ENCODE measurements around the gene CHRD. TPM values are rescaled to one million over a fixed set of nuclear protein-coding genes. Genes with fewer than 3 reads are reported as not detected.

The CHRD gene
- total and polyA plus RNA-seq, 10 of the 15 experiments (the other 5 are each of a cell fraction or from before 2014, with no cell fraction given), result not detected

DNA sequence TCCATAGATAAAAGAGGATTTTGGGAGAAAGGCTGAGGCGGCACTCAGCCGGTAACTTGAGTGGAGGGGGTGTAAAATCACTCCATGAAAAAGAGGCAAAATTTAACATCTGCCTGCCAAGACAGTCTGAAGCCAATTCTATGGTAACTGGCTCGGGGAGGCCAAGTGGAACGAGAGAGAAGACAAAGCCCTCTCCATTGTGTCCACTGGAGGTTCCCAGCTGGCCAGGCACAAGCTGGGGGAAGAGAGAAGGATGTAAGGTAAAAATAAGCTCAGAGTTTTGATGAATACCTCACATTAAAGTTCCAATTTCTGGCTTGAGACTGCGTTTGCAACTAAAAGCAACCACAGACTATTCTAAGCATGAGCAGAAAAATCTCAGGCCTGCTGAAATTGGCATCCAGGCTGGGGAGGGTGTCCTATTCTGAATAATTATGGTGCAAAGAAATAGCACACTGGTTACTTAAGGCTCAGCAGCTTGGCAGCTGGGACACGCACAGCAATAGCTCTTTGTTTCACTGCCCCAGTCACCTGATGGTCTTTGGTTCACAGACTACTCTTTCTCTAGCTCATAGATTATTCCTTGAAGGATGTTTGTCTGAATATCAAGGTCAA, 48.8 kb downstream of the CHRD start:
- ChIA-PET POLR2A (no interaction called here), CTCF (no interaction called here), RAD21 (ENCODE audit: unreplicated experiment) (no interaction called here), SMC1A (ENCODE audit: uncharacterized antibody, unreplicated experiment) (interaction anchor here (1.2 kb wide), 1 partner anchor 8 kb away, joined by 4 read pairs; no protein-coding TSS in a partner anchor)
- no peaks in the 10 kb centered on the region for H3K4me1 ChIP-seq (ENCODE audit: control insufficient read depth, insufficient read depth, low read length)
- no peaks in the 10 kb centered on the region for H3K9me3 ChIP-seq (replicated peaks; ENCODE audit: control insufficient read depth, insufficient read depth, low read length)
- FAIRE-seq (no peak), ATAC-seq (no peak), DNase-seq (ENCODE audit: low read depth, low spot score) (no peak)
- WGBS (ENCODE audit: insufficient coverage, insufficient replicate concordance, low lambda C conversion rate, missing lambda C conversion rate), result 24% methylated on average over 6 of the region's 6 CpGs
- H3K4me2 ChIP-seq (ENCODE audit: control insufficient read depth, insufficient read depth), result no peak overlapping the region
- no peaks in the 10 kb centered on the region for H3K79me2 ChIP-seq (ENCODE audit: control insufficient read depth, insufficient read depth, low read length)
- no peak overlapping the region for H2AFZ ChIP-seq (ENCODE audit: control insufficient read depth, low read depth, low read length)
- H3K4me3 ChIP-seq, result no peak overlapping the region
- H3K36me3 ChIP-seq (ENCODE audit: control insufficient read depth in 2 of 2, insufficient read depth in 2 of 2, low read length in 1 of 2), result no peaks in the 10 kb centered on the region
- in situ Hi-C loops (cut with MboI) (no loop called here), intact Hi-C loops (cut with micrococcal nuclease; ENCODE audit: unreplicated experiment) (no loop called here)
- no TSS peak for BruUV-seq (replicated peaks)
- no peak overlapping the region for H3K9ac ChIP-seq (ENCODE audit: control insufficient read depth, insufficient read depth, low read length)
- no peak for TF ChIP-seq CBX3 (IDR thresholded peaks at IDR 0.05; ENCODE audit: borderline replicate concordance, low read depth)
- TF ChIP-seq EZH2 (IDR thresholded peaks at IDR 0.05; ENCODE audit: borderline replicate concordance, control insufficient read depth, low read depth, low read length), result no peak
- H4K20me1 ChIP-seq (ENCODE audit: control insufficient read depth, insufficient read depth), result no peaks in the 10 kb centered on the region
- no peaks in the 10 kb centered on the region; a peak in 1 of 4 replicates for H3K27me3 ChIP-seq (replicated peaks in 1 of 2; ENCODE audit: control insufficient read depth in 2 of 2, insufficient read depth in 2 of 2, low read length in 1 of 2)
- H3K27ac ChIP-seq (ENCODE audit: control insufficient read depth, insufficient read depth), result no peak overlapping the region

DNA sequence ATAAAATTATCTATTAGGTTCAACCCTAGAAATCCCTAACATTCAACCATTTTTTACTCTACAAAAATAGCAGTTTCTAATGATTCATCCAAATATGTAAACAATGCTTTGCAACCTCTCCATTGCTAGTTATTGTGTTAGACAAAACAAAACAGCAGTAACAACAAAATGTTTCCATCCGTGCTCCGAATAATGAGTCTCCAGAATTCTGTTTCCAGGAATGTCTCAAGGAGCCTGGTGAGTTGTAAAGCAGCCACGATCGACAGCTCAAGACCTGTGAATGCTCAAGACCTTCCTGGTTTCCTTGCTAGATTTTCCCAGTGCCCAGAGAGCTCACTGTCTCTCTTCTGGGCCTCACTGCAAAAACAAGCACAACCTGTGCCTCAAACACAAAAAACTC, 49.9 kb downstream of the CHRD start:
- ATAC-seq (no peak), FAIRE-seq (no peak), DNase-seq (ENCODE audit: low read depth, low spot score) (no peak)
- Histone ChIP-seq H3K4me3 (no peak overlapping the region), H3K79me2 (ENCODE audit: control insufficient read depth, insufficient read depth, low read length) (no peaks in the 10 kb centered on the region), H3K27me3 (replicated peaks in 1 of 2; ENCODE audit: control insufficient read depth in 2 of 2, insufficient read depth in 2 of 2, low read length in 1 of 2) (no peaks in the 10 kb centered on the region; a peak in 1 of 4 replicates), H3K9ac (ENCODE audit: control insufficient read depth, insufficient read depth, low read length) (no peak overlapping the region), H2AFZ (ENCODE audit: control insufficient read depth, low read depth, low read length) (no peak overlapping the region), H3K36me3 (ENCODE audit: control insufficient read depth in 2 of 2, insufficient read depth in 2 of 2, low read length in 1 of 2) (no peaks in the 10 kb centered on the region), H3K4me2 (ENCODE audit: control insufficient read depth, insufficient read depth) (no peak overlapping the region), H3K27ac (ENCODE audit: control insufficient read depth, insufficient read depth) (no peak overlapping the region), H4K20me1 (ENCODE audit: control insufficient read depth, insufficient read depth) (no peaks in the 10 kb centered on the region), H3K9me3 (replicated peaks; ENCODE audit: control insufficient read depth, insufficient read depth, low read length) (no peaks in the 10 kb centered on the region), H3K4me1 (ENCODE audit: control insufficient read depth, insufficient read depth, low read length) (no peaks in the 10 kb centered on the region)
- SMC1A ChIA-PET (ENCODE audit: uncharacterized antibody, unreplicated experiment), result interaction anchor here (0.6 to 0.7 kb wide), 2 partner anchors 147 to 213 kb away, joined by 3 read pairs; no protein-coding TSS in a partner anchor
- no TSS peak for BruUV-seq (replicated peaks)
- intact Hi-C loops (cut with micrococcal nuclease; ENCODE audit: unreplicated experiment) (no loop called here), in situ Hi-C loops (cut with MboI) (no loop called here)
- CTCF ChIA-PET, result no interaction called here
- TF ChIP-seq, protein P1, sequence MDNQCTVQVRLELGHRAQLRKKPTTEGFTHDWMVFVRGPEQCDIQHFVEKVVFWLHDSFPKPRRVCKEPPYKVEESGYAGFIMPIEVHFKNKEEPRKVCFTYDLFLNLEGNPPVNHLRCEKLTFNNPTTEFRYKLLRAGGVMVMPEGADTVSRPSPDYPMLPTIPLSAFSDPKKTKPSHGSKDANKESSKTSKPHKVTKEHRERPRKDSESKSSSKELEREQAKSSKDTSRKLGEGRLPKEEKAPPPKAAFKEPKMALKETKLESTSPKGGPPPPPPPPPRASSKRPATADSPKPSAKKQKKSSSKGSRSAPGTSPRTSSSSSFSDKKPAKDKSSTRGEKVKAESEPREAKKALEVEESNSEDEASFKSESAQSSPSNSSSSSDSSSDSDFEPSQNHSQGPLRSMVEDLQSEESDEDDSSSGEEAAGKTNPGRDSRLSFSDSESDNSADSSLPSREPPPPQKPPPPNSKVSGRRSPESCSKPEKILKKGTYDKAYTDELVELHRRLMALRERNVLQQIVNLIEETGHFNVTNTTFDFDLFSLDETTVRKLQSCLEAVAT (IDR thresholded peaks at IDR 0.05), result no peak
- TF ChIP-seq, protein P2, sequence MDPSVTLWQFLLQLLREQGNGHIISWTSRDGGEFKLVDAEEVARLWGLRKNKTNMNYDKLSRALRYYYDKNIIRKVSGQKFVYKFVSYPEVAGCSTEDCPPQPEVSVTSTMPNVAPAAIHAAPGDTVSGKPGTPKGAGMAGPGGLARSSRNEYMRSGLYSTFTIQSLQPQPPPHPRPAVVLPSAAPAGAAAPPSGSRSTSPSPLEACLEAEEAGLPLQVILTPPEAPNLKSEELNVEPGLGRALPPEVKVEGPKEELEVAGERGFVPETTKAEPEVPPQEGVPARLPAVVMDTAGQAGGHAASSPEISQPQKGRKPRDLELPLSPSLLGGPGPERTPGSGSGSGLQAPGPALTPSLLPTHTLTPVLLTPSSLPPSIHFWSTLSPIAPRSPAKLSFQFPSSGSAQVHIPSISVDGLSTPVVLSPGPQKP (IDR thresholded peaks at IDR 0.05; ENCODE audit: low read depth, low read length), result no peak
- POLR2A ChIA-PET, result no interaction called here
- RAD21 ChIA-PET (ENCODE audit: unreplicated experiment), result no interaction called here
- WGBS (ENCODE audit: insufficient coverage, insufficient replicate concordance, low lambda C conversion rate, missing lambda C conversion rate), result 14% methylated on average over 4 of the region's 4 CpGs

Data from GM12878 (cell line).